ENCODE data around the gene COL9A3. TPM values are rescaled to one million over a fixed set of nuclear protein-coding genes. Genes with fewer than 3 reads are reported as not detected.

The COL9A3 gene
- total RNA-seq, 6 experiments from 2014 or later, result 1.5 to 7.6 (median 3.5) TPM

DNA sequence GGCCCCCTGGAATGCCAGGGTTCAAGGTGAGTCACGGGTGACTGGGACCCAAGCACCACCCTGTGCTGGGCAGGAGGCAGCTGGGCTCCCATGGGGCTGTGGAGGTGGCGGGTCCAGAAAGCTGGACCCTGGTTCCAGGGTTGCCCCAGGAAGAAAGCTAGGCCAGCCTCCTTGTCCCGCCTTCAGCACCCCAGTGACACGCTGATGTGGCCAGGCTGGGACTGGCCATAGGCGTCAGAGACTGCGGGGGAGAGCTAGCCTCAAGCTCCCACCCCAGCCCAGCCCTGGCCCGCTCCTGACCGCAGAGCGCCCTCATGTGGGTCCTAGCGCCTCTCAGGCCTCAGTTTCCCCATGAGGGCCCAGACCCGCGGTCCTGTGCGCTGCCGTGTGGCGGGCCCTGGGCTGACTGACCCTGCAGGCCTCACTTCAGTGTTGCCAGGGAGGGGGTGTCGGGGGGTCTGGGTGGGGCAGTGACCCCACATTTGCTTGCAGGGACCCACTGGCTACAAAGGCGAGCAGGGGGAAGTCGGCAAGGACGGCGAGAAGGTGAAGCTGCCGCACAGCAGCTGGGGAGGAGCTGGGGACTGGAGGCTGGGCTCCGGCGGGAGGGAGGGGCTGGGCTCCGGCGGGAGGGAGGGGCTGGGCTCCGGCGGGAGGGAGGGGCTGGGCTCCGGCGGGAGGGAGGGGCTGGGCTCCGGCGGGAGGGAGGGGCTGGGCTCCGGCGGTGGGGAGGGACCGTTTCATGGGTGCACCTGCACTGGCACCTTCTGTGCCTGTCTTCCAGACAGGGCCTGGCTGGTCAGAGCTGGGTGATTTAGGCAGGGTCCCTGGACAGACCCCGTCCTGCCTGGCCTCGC, 7.9 kb downstream of the COL9A3 start:
- DNase-seq (no peak), ATAC-seq (peak; percentile 39 to 67 (median 56))
- intact Hi-C loops (cut with DNase I), result loop anchor here in 1 of 2 donors (10.0 kb wide), 1 partner anchor 180 kb away; the partner anchor contains the start of gene BHLHE23
- Histone ChIP-seq H3K4me1 (peaks cover 0 to 5% (median 1%) of the 10 kb centered on the region in 4 donors), H3K27me3 (no peaks in the 10 kb centered on the region), H3K27ac (no peak overlapping the region), H3K9me3 (no peaks in the 10 kb centered on the region), H3K4me3 (peak overlapping the region in 1 of 3 donors; percentile 16), H3K36me3 (no peaks in the 10 kb centered on the region)
- WGBS (ENCODE audit: insufficient coverage, low coverage, low lambda C conversion rate, missing lambda C conversion rate), result 3% methylated on average over 20 of the region's 36 CpGs
- no peak for TF ChIP-seq POLR2A (IDR thresholded peaks at IDR 0.05)

GRCh38 chr20:62825333-62825985, 8.6 kb downstream of the COL9A3 start:
- H3K9me3 ChIP-seq, result no peaks in the 10 kb centered on the region
- no peak for DNase-seq
- TF ChIP-seq POLR2A (IDR thresholded peaks at IDR 0.05), result no peak
- TF ChIP-seq, protein P1, sequence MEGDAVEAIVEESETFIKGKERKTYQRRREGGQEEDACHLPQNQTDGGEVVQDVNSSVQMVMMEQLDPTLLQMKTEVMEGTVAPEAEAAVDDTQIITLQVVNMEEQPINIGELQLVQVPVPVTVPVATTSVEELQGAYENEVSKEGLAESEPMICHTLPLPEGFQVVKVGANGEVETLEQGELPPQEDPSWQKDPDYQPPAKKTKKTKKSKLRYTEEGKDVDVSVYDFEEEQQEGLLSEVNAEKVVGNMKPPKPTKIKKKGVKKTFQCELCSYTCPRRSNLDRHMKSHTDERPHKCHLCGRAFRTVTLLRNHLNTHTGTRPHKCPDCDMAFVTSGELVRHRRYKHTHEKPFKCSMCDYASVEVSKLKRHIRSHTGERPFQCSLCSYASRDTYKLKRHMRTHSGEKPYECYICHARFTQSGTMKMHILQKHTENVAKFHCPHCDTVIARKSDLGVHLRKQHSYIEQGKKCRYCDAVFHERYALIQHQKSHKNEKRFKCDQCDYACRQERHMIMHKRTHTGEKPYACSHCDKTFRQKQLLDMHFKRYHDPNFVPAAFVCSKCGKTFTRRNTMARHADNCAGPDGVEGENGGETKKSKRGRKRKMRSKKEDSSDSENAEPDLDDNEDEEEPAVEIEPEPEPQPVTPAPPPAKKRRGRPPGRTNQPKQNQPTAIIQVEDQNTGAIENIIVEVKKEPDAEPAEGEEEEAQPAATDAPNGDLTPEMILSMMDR (IDR thresholded peaks at IDR 0.05), result no peak
- H3K36me3 ChIP-seq, result no peaks in the 10 kb centered on the region
- H3K4me1 ChIP-seq, result peaks cover 0 to 5% (median 1%) of the 10 kb centered on the region in 4 donors
- peak in 1 of 4 donors; percentile 0 for ATAC-seq
- H3K27me3 ChIP-seq, result no peaks in the 10 kb centered on the region
- intact Hi-C loops (cut with DNase I), result loop anchor here in 1 of 2 donors (10.0 kb wide), 1 partner anchor 179 kb away; the partner anchor contains the start of gene BHLHE23
- H3K27ac ChIP-seq, result no peak overlapping the region
- WGBS (ENCODE audit: insufficient coverage, low coverage, low lambda C conversion rate, missing lambda C conversion rate), result 80% methylated on average over 1 of the region's 22 CpGs
- H3K4me3 ChIP-seq, result no peak overlapping the region

DNA sequence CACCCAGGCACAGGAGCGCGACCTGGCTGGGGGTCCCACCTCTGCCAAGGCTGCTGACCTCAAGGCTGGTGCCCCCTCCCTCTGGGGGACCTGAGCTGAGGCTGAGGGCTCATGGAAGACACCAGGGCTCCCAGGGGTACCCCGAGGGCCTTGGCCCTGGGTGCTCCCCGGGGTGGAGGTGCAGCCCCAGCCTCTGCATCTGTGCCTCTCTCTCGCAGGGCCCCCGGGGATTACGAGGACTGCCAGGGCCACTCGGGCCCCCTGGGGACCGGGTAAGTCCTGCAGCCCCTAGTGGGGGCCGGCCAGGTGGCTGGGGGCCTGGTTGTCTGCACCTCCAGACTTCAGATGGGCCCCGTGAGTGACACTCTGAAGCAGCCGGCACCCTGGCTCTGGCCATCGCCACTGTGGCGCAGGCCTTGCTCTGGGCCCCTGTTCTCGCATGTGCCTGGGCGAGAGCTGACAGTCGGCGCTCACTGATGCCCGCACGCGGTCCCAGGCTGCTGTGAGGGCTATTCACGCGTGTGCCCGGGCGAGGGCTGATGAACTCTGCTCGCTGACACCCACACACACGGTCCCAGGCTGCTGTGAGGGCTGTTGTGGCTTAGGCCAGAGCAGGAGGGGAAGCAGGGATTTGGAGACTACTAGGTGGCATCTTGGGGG, 9.3 kb downstream of the COL9A3 start:
- H3K27me3 ChIP-seq, result no peaks in the 10 kb centered on the region
- no peak for TF ChIP-seq POLR2A (IDR thresholded peaks at IDR 0.05)
- TF ChIP-seq, protein P1 (IDR thresholded peaks at IDR 0.05), result no peak
- H3K27ac ChIP-seq, result no peak overlapping the region
- DNase-seq (no peak), ATAC-seq (no peak)
- intact Hi-C loops (cut with DNase I), result loop anchor here in 1 of 2 donors (10.0 kb wide), 1 partner anchor 179 kb away; the partner anchor contains the start of gene BHLHE23
- no peak overlapping the region for H3K4me3 ChIP-seq
- H3K9me3 ChIP-seq, result no peaks in the 10 kb centered on the region
- peaks cover 0 to 5% (median 1%) of the 10 kb centered on the region in 4 donors for H3K4me1 ChIP-seq
- 37% methylated on average over 6 of the region's 27 CpGs for WGBS (ENCODE audit: insufficient coverage, low coverage, low lambda C conversion rate, missing lambda C conversion rate)
- H3K36me3 ChIP-seq, result no peaks in the 10 kb centered on the region

DNA sequence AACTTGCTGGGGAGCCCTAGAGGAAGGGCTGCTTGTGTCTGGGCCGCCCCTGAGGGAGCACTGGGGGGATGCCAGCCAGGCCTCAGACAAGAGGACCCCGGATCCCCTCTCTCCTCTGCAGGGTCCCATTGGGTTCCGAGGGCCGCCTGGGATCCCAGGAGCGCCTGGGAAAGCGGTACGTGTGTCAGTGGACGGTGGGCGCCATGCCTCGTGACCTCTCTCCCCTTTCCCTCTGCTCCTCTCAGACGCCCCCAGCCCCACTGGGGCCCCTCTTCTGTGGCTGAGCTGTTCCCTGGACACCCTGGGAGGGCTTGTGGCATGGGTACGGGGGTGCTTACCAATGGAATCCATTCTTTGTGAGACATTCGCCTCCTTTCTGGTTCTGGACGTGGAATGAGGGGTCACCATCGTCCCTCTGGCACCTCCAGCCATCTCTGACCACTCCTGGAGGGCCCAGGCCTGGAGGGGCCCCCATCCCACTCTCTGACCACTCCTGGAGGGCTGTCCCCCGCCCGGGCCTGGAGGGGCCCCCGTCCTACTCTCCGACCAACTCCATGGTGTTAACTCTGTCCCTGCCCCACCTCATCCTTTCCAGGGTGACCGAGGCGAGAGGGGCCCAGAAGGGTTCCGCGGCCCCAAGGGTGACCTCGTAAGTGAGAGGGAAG, 9.9 kb downstream of the COL9A3 start:
- peaks cover 0 to 12% (median 1%) of the 10 kb centered on the region in 4 donors for H3K4me1 ChIP-seq
- intact Hi-C loops (cut with DNase I), result loop anchor here in 1 of 2 donors (10.0 kb wide), 1 partner anchor 178 kb away; the partner anchor contains the start of gene BHLHE23
- TF ChIP-seq POLR2A (IDR thresholded peaks at IDR 0.05), result no peak
- TF ChIP-seq, protein P1 (IDR thresholded peaks at IDR 0.05), result no peak
- DNase-seq (no peak), ATAC-seq (no peak)
- no peaks in the 10 kb centered on the region for H3K36me3 ChIP-seq
- WGBS (ENCODE audit: insufficient coverage, low coverage, low lambda C conversion rate, missing lambda C conversion rate), result 82% methylated on average over 3 of the region's 24 CpGs
- no peaks in the 10 kb centered on the region for H3K27me3 ChIP-seq
- H3K4me3 ChIP-seq, result no peak overlapping the region
- no peak overlapping the region for H3K27ac ChIP-seq
- no peaks in the 10 kb centered on the region for H3K9me3 ChIP-seq
